NCI-H2196 treated with DMSO at 0.1 percent for 48 hours (cell line): ENCODE data around the gene ZDHHC13.

Source experiments
- DNase-seq: peaks from one replicate; lab custom pipeline; 2025; ENCODE audit not compliant: unreplicated experiment; lab: John Stamatoyannopoulos, UW

ZDHHC13 gene, protein sequence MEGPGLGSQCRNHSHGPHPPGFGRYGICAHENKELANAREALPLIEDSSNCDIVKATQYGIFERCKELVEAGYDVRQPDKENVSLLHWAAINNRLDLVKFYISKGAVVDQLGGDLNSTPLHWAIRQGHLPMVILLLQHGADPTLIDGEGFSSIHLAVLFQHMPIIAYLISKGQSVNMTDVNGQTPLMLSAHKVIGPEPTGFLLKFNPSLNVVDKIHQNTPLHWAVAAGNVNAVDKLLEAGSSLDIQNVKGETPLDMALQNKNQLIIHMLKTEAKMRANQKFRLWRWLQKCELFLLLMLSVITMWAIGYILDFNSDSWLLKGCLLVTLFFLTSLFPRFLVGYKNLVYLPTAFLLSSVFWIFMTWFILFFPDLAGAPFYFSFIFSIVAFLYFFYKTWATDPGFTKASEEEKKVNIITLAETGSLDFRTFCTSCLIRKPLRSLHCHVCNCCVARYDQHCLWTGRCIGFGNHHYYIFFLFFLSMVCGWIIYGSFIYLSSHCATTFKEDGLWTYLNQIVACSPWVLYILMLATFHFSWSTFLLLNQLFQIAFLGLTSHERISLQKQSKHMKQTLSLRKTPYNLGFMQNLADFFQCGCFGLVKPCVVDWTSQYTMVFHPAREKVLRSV

GRCh38 chr11:19116971-19117759 lies at the start of gene ZDHHC13:
Gene ZDHHC13 (plus strand): TSS chr11:19117168. CDS start chr11:19117250, 82 bp downstream.
- peak; percentile 94 for DNase-seq

GRCh38 chr11:19071255-19071654 lies 45.7 kb upstream of the ZDHHC13 start:
- DNase-seq: peak; percentile 73

- no peak for DNase-seq
Measured at GRCh38 chr11:19072464-19072863, 44.5 kb upstream of the ZDHHC13 start.

DNA sequence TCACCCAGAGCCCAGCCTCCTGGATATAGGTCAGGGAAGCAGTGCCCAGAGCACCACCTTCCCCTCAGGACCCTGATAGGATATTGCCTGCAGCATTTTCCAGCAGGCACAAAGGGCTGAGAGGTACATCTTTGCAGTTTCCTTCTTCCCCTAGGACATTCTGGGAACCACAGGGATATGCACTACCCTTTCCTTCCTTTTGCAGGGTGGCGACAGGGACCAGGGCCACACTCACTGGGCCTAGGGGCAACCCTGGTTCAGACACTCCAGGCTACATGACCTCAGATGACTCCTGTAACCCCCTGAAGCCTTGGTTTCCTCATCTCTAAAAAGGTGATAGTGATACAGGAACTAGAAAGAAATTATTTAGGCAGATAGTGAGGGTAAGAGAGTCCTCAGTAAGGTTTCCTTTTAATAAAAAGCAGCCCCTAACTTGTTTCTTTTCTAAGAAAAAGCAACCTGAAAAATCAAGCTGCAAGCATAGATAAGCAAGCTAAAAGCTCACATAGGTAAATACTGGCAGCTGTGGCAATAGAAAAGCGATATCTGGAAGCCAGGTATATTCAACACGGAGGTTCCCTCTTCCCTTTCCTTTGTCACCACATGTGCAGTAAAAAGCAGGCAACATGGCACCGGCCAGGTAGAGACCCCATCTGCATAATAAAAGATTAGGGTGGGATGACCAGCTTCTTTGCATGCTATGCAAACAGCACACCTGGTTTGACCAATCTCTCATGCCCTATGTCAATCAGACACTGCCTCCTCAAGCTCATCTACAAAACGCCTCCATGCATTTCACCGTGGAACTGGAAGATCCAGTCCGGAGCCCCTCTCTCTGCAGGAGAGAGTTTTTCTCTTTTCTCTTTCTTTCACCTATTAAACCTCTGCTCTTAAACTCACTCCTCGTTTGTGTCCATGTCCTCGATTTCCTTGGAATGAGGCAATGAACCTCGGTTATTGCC lies 43.2 kb upstream of the ZDHHC13 start:
- no peak for DNase-seq

DNA sequence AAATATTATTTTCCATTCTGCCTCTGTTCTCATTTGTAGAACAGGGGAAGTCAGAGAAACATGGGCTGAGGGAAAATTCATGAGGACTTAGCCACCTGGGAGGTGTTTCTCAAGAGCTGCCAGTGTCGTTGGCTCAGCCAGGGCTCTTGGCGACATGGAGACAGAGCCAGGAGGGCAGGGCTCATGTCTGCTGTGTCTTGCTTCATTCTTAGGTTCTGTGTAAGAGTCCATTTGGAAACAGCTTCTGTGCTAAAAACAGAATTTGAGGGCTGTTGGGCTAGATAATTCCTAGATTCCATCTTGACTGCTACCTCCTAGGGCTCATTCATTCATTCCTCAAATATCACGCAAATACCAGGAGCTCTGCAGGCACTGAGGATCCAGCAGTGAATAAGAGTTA lies 41.3 kb upstream of the ZDHHC13 start:
- no peak for DNase-seq

DNA sequence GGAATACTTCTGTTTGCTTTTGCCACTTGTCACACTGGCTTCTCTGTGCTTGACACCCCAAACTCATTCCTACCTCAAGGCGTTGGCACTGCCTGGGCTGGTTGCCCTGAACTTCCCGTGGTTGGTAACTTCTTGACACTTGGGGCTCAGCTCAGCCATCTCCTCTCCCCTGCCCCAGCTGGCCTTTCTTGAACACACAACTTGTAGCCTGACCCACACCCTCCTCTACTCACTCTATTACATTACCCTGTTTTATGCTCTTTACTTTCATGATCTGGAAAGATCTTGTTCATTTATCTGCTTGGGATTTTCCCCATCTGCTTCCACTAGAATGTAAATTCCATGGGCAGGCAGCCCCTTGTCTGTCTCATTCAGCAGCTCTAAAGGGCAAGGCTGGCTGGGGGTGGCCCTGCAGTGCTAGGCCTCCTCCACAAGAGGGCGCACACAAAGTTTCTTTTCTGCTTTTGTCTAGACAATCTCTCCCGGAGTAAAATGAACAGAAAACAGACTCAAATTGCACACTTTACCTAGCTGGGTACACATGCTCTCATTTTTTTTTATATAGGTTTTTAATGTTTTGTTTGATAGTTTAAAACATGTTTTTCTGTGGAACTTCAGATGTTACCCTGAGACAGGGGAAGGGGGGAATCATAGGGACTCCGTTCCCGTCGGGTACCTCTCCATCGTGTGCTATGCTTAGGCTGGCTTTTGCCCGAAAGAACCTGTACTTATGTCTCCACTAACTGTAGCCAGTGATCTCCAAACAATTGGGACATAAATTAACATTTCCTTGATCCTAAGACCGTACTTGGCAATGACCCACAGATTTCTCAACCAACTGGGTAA lies 40.0 kb upstream of the ZDHHC13 start:
- DNase-seq: peak; percentile 39

- DNase-seq: no peak
Measured at GRCh38 chr11:19077965-19078364, 39.0 kb upstream of the ZDHHC13 start.

DNA sequence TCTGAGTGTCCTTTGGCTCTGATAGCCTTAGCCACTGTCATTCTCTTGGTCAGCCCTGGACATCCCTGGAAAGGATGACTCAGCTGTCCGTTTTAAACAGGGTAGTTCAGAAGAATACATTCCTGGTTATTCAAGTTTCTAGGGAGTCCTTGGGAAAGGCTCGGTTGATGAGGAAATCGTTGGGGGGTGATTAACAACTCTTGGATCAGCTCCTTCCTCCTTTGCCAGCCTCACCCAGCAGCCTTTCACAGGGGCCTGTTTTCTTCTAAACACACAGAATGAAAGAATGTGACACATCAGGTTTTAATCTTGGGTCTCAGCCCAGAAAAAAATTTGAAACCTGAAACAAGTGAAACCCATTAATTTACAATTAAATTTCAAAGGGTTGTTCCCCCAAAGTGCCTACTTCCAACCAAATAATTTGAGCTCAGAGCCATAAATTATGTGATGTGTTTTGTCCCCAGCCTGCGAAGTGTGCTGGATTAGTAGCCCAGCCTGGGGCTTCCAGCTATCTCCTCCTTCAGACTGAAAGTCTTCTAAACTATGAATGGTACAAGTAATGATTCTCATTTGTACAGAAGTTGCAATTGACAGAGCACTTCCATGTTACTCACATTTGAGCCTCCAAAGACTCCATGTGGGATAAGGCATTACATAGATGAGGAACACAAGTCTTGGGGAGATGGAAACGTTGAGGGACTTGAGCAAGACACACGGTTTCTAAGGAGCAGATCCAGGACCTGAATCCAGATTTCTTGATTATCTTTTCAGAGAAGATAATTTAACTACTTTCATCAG lies 37.1 kb upstream of the ZDHHC13 start:
- DNase-seq: peak; percentile 9

DNA sequence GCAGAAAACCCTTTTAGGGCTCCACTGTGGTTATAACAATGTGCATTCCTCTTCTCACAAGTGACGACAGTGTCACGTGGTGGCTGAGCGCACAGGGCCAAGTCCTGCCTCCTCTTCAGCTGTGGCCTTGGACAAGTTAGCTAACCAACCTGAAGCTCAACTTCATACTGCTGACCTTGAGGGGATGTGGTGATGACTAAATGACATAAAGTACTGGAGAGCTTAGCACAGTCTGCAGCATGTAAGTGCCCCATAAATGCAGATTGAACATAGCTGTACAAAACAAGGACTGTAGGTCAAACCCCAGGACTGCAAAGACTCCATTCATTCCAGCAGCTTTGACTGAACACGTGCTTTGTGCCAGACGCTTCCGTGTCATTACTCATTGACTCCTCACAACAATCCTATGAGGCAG lies 36.4 kb upstream of the ZDHHC13 start:
- no peak for DNase-seq

GRCh38 chr11:19083166-19083565 lies 33.8 kb upstream of the ZDHHC13 start:
- no peak for DNase-seq

DNA sequence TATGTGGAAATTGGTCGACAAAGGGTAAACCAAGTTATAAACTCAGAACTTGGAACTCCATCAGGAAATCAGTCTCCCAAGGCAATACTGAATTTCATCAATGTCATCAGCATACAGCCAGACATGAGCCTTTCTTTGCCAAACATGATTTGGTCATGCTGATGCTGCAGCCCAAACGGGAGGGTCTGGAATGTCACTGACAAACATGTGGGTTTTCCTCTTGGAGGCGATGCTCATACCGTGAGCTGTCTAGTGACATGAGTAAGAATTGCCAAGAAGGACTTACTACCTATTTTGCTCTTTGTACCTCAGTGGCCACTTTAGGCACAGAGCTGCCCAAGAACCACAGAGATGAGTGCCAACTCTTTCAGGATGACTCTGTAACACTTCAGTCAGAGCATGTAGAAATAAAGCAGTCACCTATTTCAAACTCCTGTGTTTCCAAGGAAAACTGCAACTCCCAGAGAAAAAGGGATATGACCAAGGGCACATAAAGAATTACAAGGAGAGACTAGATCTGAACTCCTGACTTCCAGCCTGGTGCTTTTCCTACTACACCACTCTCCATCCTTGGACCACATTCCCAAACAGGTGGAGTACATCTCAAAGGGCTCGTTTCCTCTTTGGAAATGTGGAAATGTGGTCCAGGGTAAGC lies 32.2 kb upstream of the ZDHHC13 start:
- DNase-seq: no peak

GRCh38 chr11:19087658-19088057 lies 29.3 kb upstream of the ZDHHC13 start:
- no peak for DNase-seq

- DNase-seq: no peak
Measured at GRCh38 chr11:19088791-19089190, 28.2 kb upstream of the ZDHHC13 start.

GRCh38 chr11:19089421-19089820 lies 27.5 kb upstream of the ZDHHC13 start:
- DNase-seq: no peak

DNA sequence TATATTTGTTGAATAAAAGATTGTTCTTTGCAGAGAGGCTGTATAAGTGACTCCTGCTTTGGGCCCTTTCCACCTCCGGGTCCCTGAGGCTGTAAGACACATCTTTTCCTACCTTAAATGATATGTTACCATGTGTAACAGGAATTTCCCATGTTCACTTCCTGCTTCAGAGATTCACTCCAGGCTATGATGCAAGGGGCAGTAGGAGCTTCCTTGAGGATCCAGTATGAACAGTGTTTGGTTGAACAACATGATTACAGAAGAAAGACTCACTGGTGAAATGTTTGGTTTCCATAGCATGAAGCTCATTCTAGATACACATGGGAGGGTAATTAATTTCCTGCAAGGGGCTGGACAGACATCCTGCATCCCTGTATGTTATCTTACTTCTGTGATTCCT lies 25.6 kb upstream of the ZDHHC13 start:
- DNase-seq: no peak

DNA sequence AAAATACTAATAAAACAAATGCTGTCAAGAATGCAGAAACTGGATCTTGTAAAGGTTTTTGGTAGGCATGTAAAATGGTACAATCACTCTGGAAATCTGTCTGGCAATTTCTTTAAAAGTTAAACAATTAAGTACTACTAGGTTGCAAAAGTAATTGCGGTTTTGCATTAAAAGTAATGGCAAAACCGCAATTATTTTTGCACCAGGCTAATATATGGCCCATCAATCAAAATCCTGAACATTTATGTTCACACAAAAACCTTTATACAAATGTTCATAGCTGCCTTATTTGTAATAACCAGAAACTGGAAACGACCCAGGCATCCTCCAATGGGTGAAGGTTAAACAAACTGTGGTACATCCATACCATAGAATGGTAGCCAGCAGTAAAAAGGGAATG lies 24.6 kb upstream of the ZDHHC13 start:
- no peak for DNase-seq

GRCh38 chr11:19092850-19093249 lies 24.1 kb upstream of the ZDHHC13 start:
- DNase-seq: no peak

DNA sequence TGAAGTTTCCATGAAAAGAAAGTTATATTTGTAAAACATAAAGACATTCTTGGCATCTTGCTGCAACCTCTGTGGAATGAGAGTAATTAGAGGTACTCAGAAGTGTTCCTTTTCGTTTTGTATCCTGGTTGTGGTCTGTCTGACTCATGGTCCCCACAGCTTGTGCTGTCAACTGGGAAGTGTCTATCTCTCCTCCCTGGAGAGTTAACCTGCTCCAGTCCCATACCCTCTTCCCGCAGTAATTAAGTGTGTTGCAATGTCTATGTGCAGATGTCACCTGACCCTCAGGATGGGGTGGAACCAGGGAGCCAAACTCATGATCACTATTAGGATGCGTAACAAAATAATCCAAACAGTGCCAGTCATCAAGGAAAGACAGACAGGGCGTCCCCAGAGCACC lies 23.0 kb upstream of the ZDHHC13 start:
- no peak for DNase-seq
